HepG2 (cell line): ENCODE data around the gene ANG. TPM values are rescaled to one million over a fixed set of nuclear protein-coding genes. Genes with fewer than 3 reads are reported as not detected.
A peak's percentile ranks its signal among the peaks of the same experiment; 100 is the strongest.

ENCODE experiments used
- ATAC-seq: fragments of 200-7000 bp; cut with Tn5 transposase; 3 replicates; pipeline ENCODE4 v1.9.1; 2020; ENCODE audit warnings: mild to moderate bottlenecking, moderate library complexity
- BruUV-seq: library from RNA; stranded (reverse); fragments of 400-500 nt; replicated peaks from 2 replicates; lab custom pipeline; 2021; lab: Mats Ljungman, UMichigan
- CTCF ChIA-PET: fragments of 300-600 bp; formaldehyde crosslinking; extraction: SDS; loops from one replicate; lab custom pipeline; 2021; ENCODE audit warnings: low total read pairs, inconsistent platforms, low intra/inter-chr PET ratio; lab: Yijun Ruan, JAX
- POLR2A ChIA-PET: fragments of 350-600 bp; sonication (Branson Sonifier 250); formaldehyde crosslinking; loops from one replicate; lab custom pipeline; 2020; ENCODE audit warnings: antibody characterized with exemption, inconsistent platforms; lab: Yijun Ruan, JAX
- DNase-seq: peaks from one replicate; pipeline ENCODE4 v3.0.0-alpha.2; 2015; ENCODE audit warnings: low spot score
- FAIRE-seq: peaks from 3 replicates; lab custom pipeline; 2011; peaks lifted over from hg19 to GRCh38; lab: Jason Lieb, UNC
- H2AFZ ChIP-seq: one replicate; pipeline ENCODE4 v1.6.1; 2011; ENCODE audit warnings: low read length, inconsistent platforms
- H3K27ac ChIP-seq: fragments of 300-600 bp; 3 replicates; pipeline ENCODE4 v1.8.0; 2011; ENCODE audit warnings: mixed run types, mild to moderate bottlenecking, mixed read lengths, low read length, inconsistent platforms; ENCODE audit not compliant: insufficient read depth; ENCODE audit errors: extremely low read length
- H3K27me3 ChIP-seq, 2 experiments: fragments of 200-600 bp in 1 of 2; 2 replicates in 1 of 2; 3 replicates in 1 of 2; pipeline versions ENCODE4 v1.6.0 to v1.8.0; 2011; ENCODE audit warnings: low read length in 2 of 2, mild to moderate bottlenecking in 2 of 2, moderate library complexity in 2 of 2, inconsistent platforms in 1 of 2; ENCODE audit not compliant: insufficient read depth in 2 of 2, control insufficient read depth in 1 of 2
- H3K36me3 ChIP-seq, 2 experiments: fragments of 200-600 bp in 1 of 2; replicated peaks in 1 of 2; 2 replicates in 1 of 2; 3 replicates in 1 of 2; pipeline versions ENCODE4 v1.5.1 to v1.8.0; 2011; ENCODE audit warnings: low read length in 2 of 2, inconsistent platforms in 1 of 2; ENCODE audit not compliant: insufficient read depth in 2 of 2, control insufficient read depth in 1 of 2
- H3K4me1 ChIP-seq: 2 replicates; pipeline ENCODE4 v1.5.1; 2012; ENCODE audit warnings: low read length, inconsistent platforms; ENCODE audit not compliant: insufficient read depth
- H3K4me2 ChIP-seq: 2 replicates; pipeline ENCODE4 v1.6.0; 2011; ENCODE audit warnings: low read depth, low read length, inconsistent platforms
- H3K4me3 ChIP-seq, 3 experiments: fragments of 200-600 bp in 1 of 3; sonication (generic), shearing (Covaris generic) in 1 of 3; replicated peaks in 1 of 3; 2 replicates each; pipeline ENCODE4 v1.5.1; 2011 to 2016; ENCODE audit warnings: low read length in 3 of 3, inconsistent platforms in 2 of 3, low read depth in 2 of 3, mild to moderate bottlenecking in 2 of 3, control low read depth in 1 of 3, mixed read lengths in 1 of 3; ENCODE audit not compliant: insufficient read depth in 1 of 3
- H3K79me2 ChIP-seq: one replicate; pipeline ENCODE4 v1.6.1; 2011; ENCODE audit warnings: low read length, inconsistent platforms; ENCODE audit not compliant: insufficient read depth
- H3K9ac ChIP-seq: 2 replicates; pipeline ENCODE4 v1.6.0; 2011; ENCODE audit warnings: mild to moderate bottlenecking, low read depth, low read length, inconsistent platforms; ENCODE audit not compliant: insufficient read depth
- H3K9me3 ChIP-seq: 2 replicates; pipeline ENCODE4 v1.5.1; 2012; ENCODE audit warnings: mild to moderate bottlenecking, low read length
- H4K20me1 ChIP-seq: 2 replicates; pipeline ENCODE4 v1.6.0; 2011; ENCODE audit warnings: inconsistent platforms, mild to moderate bottlenecking, low read length, moderate library complexity; ENCODE audit not compliant: insufficient read depth
- ATM ChIP-seq: fragments of 450-650 bp; IDR thresholded peaks from 2 replicates; pipeline ENCODE4 v1.7.1; 2017; ENCODE audit warnings: mild to moderate bottlenecking, borderline replicate concordance
- EED ChIP-seq: sonication (generic); formaldehyde crosslinking; IDR thresholded peaks from 2 replicates; pipeline ENCODE4 v1.5.0; 2020; ENCODE audit warnings: mild to moderate bottlenecking, missing genetic modification reagents
- HNRNPK ChIP-seq: fragments of 200-400 bp; formaldehyde crosslinking; IDR thresholded peaks from 2 replicates; pipeline ENCODE4 v1.6.1; 2018; ENCODE audit warnings: low read length, low read depth, moderate library complexity, mild to moderate bottlenecking; ENCODE audit not compliant: poor library complexity, severe bottlenecking
- MAFK ChIP-seq, 2 experiments: IDR thresholded peaks in 1 of 2; conservative IDR thresholded peaks in 1 of 2; 2 replicates each; pipeline ENCODE4 v1.6.1; 2011; ENCODE audit warnings: improper control_type of control experiment in 2 of 2, low read length in 2 of 2
- POGZ ChIP-seq: sonication (generic); formaldehyde crosslinking; IDR thresholded peaks from 2 replicates; pipeline ENCODE4 v1.4.0; 2020; ENCODE audit warnings: mild to moderate bottlenecking, missing genetic modification reagents
- ZNF251 ChIP-seq: sonication (generic); formaldehyde crosslinking; IDR thresholded peaks from 2 replicates; pipeline ENCODE4 v1.9.0; 2021; ENCODE audit warnings: mild to moderate bottlenecking, missing genetic modification reagents
- in situ Hi-C: cut with HindIII; loops from 2 replicates; pipeline ENCODE4 v1.10.0; 2017; ENCODE audit warnings: low pct_unique_long_range_greater_than_20kb; ENCODE audit not compliant: extremely low pct_ligation_motif_present
- intact Hi-C: fragments of 100-400 bp; cut with micrococcal nuclease; formaldehyde crosslinking; loops from one replicate; pipeline ENCODE4 v1.10.0; 2022; ENCODE audit not compliant: unreplicated experiment
- polyA plus RNA-seq, 8 experiments: library from polyadenylated mRNA; depleted of rRNA in 3 of 8; stranded (reverse) in 7 of 8; unstranded in 1 of 8; fragments of >200 nt; fragmentation: Illumina TruSeq in 4 of 8; extraction: Trizol in 4 of 8; gene quantifications; 2 replicates each; pipeline versions ENCODE4 v1.2.1 to v1.2.3, GENCODE V29; 2011 to 2016; ENCODE audit warnings: low read depth in 4 of 8, missing spikeins in 1 of 8, mixed read lengths in 1 of 8; ENCODE audit not compliant: insufficient read depth in 1 of 8
- total RNA-seq, 5 experiments: library from RNA; depleted of rRNA; stranded (reverse); fragments of >200 nt; fragmentation: Illumina TruSeq; extraction: Trizol; gene quantifications; 2 replicates each; pipeline ENCODE4 v1.2.3, GENCODE V29; 2016; ENCODE audit warnings: low read depth in 1 of 5
- TF ChIP-seq, protein P1 (sequence below): sonication (generic); formaldehyde crosslinking; IDR thresholded peaks from 2 replicates; pipeline ENCODE4 v1.8.1; 2022; ENCODE audit warnings: mild to moderate bottlenecking, missing genetic modification reagents
- TF ChIP-seq, protein P2 (sequence below): sonication (generic); formaldehyde crosslinking; IDR thresholded peaks from 2 replicates; pipeline ENCODE4 v1.5.1; 2020; ENCODE audit warnings: mild to moderate bottlenecking, moderate library complexity, missing genetic modification reagents
- TF ChIP-seq, protein P3 (sequence below): IDR thresholded peaks from 2 replicates; pipeline ENCODE4 v1.6.1; 2016; ENCODE audit warnings: mild to moderate bottlenecking
- TF ChIP-seq, protein P4 (sequence below): sonication (generic); formaldehyde crosslinking; IDR thresholded peaks from 2 replicates; pipeline ENCODE4 v1.5.0; 2020; ENCODE audit warnings: missing genetic modification reagents

ANG gene
- total and polyA plus RNA-seq, 2 of the 13 experiments (the other 11 are each of a cell fraction or from before 2014, with no cell fraction given): 83.6 to 401 TPM

DNA sequence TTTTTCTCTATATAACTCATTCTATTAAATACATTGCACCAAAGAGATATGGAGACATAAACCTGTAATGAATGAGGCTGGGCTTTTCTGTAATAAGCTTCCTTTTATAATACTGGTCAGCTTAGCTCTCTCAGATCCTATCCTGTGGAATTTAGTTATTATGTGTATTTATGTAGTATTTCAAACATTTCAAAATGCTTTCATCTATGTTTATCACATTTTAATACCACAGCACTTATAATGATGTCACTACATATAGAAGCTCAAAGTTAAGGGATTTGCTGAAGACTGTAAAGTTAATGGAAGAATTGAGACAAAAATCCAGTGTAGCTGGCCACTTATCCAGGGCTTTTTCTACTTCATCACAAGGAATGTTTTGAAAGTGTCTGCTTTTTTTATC, 11.4 kb downstream of the ANG start:
- intact Hi-C loops: no loop called here
- Histone ChIP-seq H3K4me2 (no peak overlapping the region), H3K4me1 (no peaks in the 10 kb centered on the region)
- BruUV-seq: TSS peak; percentile 44
- DNase-seq: no peak
- TF ChIP-seq, protein P1, sequence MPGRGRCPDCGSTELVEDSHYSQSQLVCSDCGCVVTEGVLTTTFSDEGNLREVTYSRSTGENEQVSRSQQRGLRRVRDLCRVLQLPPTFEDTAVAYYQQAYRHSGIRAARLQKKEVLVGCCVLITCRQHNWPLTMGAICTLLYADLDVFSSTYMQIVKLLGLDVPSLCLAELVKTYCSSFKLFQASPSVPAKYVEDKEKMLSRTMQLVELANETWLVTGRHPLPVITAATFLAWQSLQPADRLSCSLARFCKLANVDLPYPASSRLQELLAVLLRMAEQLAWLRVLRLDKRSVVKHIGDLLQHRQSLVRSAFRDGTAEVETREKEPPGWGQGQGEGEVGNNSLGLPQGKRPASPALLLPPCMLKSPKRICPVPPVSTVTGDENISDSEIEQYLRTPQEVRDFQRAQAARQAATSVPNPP: no peak
- TF ChIP-seq HNRNPK (no peak), ZNF251 (CRISPR knock-in tag) (no peak), MAFK (conservative IDR thresholded peaks at IDR 0.05 in 1 of 2, IDR thresholded peaks at IDR 0.05 in 1 of 2; ENCODE audit: low read length in 2 of 2) (no peak), POGZ (CRISPR knock-in tag) (no peak), EED (CRISPR knock-in tag) (no peak), ATM (no peak)
- TF ChIP-seq, protein P2, sequence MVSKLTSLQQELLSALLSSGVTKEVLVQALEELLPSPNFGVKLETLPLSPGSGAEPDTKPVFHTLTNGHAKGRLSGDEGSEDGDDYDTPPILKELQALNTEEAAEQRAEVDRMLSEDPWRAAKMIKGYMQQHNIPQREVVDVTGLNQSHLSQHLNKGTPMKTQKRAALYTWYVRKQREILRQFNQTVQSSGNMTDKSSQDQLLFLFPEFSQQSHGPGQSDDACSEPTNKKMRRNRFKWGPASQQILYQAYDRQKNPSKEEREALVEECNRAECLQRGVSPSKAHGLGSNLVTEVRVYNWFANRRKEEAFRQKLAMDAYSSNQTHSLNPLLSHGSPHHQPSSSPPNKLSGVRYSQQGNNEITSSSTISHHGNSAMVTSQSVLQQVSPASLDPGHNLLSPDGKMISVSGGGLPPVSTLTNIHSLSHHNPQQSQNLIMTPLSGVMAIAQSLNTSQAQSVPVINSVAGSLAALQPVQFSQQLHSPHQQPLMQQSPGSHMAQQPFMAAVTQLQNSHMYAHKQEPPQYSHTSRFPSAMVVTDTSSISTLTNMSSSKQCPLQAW (CRISPR knock-in tag): no peak
- TF ChIP-seq, protein P3, sequence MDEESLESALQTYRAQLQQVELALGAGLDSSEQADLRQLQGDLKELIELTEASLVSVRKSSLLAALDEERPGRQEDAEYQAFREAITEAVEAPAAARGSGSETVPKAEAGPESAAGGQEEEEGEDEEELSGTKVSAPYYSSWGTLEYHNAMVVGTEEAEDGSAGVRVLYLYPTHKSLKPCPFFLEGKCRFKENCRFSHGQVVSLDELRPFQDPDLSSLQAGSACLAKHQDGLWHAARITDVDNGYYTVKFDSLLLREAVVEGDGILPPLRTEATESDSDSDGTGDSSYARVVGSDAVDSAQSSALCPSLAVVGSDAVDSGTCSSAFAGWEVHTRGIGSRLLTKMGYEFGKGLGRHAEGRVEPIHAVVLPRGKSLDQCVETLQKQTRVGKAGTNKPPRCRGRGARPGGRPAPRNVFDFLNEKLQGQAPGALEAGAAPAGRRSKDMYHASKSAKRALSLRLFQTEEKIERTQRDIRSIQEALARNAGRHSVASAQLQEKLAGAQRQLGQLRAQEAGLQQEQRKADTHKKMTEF (CRISPR knock-in tag): no peak
- TF ChIP-seq, protein P4, sequence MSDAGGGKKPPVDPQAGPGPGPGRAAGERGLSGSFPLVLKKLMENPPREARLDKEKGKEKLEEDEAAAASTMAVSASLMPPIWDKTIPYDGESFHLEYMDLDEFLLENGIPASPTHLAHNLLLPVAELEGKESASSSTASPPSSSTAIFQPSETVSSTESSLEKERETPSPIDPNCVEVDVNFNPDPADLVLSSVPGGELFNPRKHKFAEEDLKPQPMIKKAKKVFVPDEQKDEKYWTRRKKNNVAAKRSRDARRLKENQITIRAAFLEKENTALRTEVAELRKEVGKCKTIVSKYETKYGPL (CRISPR knock-in tag): no peak
- TF ChIP-seq, all 625 proteins: peak for 0
- peaks cover 44% of the 10 kb centered on the region for H4K20me1 ChIP-seq
- ChIA-PET CTCF (no interaction called here), POLR2A (interaction anchor here (0.9 to 2.0 kb wide), 3 partner anchors 12 to 29 kb away, joined by 3 to 6 read pairs (median 3); no protein-coding TSS in a partner anchor)
- no peak overlapping the region for H3K9ac ChIP-seq
- in situ Hi-C loops: loop anchor here (5.0 kb wide), 1 partner anchor 157 kb away; no protein-coding TSS in a partner anchor
- no peak for FAIRE-seq
- no peaks in the 10 kb centered on the region for H3K27me3 ChIP-seq
- peaks cover 9% of the 10 kb centered on the region for H3K79me2 ChIP-seq
- H3K27ac ChIP-seq: no peak overlapping the region
- no peak for ATAC-seq
- no peak overlapping the region for H2AFZ ChIP-seq
- H3K36me3 ChIP-seq: peaks cover 23 to 55% of the 10 kb centered on the region in 2 experiments
- H3K9me3 ChIP-seq: no peaks in the 10 kb centered on the region
- H3K4me3 ChIP-seq: no peak overlapping the region
